Thymus (tissue), 11 donors: ENCODE results near the gene MAP2K6. TPM values are rescaled to one million over a fixed set of nuclear protein-coding genes. Genes with fewer than 3 reads are reported as not detected.

ENCODE experiments used
- DNase-seq, 9 donors: peaks; one replicate each; pipeline ENCODE4 v3.0.0-alpha.2; 2013; ENCODE audit warnings: low spot score in 9 of 9, low read depth in 6 of 9, missing footprints in 1 of 9
- H3K27ac ChIP-seq, 2 donors: one replicate each; pipeline ENCODE4 v1.5.1; 2013; ENCODE audit warnings: control low read depth in 1 of 2, low read depth in 1 of 2, low read length in 1 of 2, mild to moderate bottlenecking in 1 of 2, moderate library complexity in 1 of 2
- H3K27me3 ChIP-seq, 2 donors: one replicate each; pipeline ENCODE4 v1.5.1; 2013; ENCODE audit warnings: low read length in 1 of 2; ENCODE audit not compliant: control insufficient read depth in 2 of 2, insufficient read depth in 1 of 2
- H3K36me3 ChIP-seq, 2 donors: one replicate each; pipeline ENCODE4 v1.5.1; 2013; ENCODE audit warnings: low read length in 1 of 2, mild to moderate bottlenecking in 1 of 2, moderate library complexity in 1 of 2; ENCODE audit not compliant: control insufficient read depth in 2 of 2, insufficient read depth in 2 of 2
- H3K4me1 ChIP-seq, 2 donors: one replicate each; pipeline ENCODE4 v1.5.1; 2013; ENCODE audit warnings: low read length in 2 of 2; ENCODE audit not compliant: control insufficient read depth in 2 of 2, insufficient read depth in 2 of 2
- H3K4me3 ChIP-seq, 2 donors: one replicate each; pipeline ENCODE4 v1.5.1; 2013; ENCODE audit warnings: low read length in 2 of 2, control low read depth in 1 of 2, mild to moderate bottlenecking in 1 of 2
- H3K9me3 ChIP-seq, 2 donors: one replicate each; pipeline ENCODE4 v1.5.1; 2013; ENCODE audit warnings: low read length in 1 of 2, mild to moderate bottlenecking in 1 of 2; ENCODE audit not compliant: control insufficient read depth in 2 of 2, insufficient read depth in 1 of 2
- WGBS: extraction: QIAGEN DNeasy Blood & Tissue Kit; methylation state at CpG from one replicate; pipeline ENCODE4 v1.1.7; 2013; 5-methylcytosine and 5-hydroxymethylcytosine counted together
- polyA plus RNA-seq: library from polyadenylated mRNA; stranded (reverse); fragments of 200-250 nt; gene quantifications from one replicate; pipeline ENCODE4 v1.2.3, GENCODE V29; 2013
- total RNA-seq: library from RNA; stranded (reverse); fragments of 120-200 nt; gene quantifications from one replicate; pipeline ENCODE4 v1.2.4, GENCODE V29; 2013
- donor health status: healthy.

MAP2K6 gene
- total and polyA plus RNA-seq, 2 donors = 11.2 to 18.5 TPM

DNA sequence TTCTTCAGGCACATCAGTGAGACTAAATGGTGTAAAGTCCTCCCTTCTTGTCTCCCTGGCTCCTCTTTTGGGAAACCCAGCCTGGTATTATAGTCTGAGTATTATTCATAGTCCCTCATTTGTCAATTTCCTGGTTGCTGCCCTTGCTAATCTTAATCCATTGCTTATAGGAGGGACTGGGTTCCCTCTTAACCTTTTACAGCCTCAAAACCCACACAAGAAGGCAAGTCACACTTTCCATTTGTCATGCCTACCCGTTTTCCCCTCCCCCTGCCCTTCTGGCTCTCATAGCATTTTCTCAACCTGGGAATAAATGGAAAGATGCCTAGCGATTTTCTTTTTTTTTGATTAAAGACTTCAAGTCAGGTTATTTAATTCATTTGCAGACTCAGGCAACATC lies 124.8 kb downstream of the MAP2K6 start:
- Histone ChIP-seq H3K36me3 (peaks cover 3 to 12% of the 10 kb centered on the region in 2 donors), H3K27ac (no peak overlapping the region), H3K27me3 (no peaks in the 10 kb centered on the region)

GRCh38 chr17:69539781-69540319 lies 125.4 kb downstream of the MAP2K6 start:
- Histone ChIP-seq H3K4me3 (no peak overlapping the region), H3K27ac (no peak overlapping the region), H3K9me3 (no peaks in the 10 kb centered on the region), H3K27me3 (no peaks in the 10 kb centered on the region), H3K36me3 (peaks cover 3 to 12% of the 10 kb centered on the region in 2 donors), H3K4me1 (no peaks in the 10 kb centered on the region)
- no peak for DNase-seq
- 98% methylated on average over 4 of the region's 4 CpGs for WGBS

More for the DNA sequence above, 124.8 kb downstream of the MAP2K6 start:
- 93% methylated on average over 2 of the region's 2 CpGs for WGBS
- DNase-seq = no peak
- H3K4me1 ChIP-seq = no peaks in the 10 kb centered on the region
- H3K9me3 ChIP-seq = no peaks in the 10 kb centered on the region
- no peak overlapping the region for H3K4me3 ChIP-seq

DNA sequence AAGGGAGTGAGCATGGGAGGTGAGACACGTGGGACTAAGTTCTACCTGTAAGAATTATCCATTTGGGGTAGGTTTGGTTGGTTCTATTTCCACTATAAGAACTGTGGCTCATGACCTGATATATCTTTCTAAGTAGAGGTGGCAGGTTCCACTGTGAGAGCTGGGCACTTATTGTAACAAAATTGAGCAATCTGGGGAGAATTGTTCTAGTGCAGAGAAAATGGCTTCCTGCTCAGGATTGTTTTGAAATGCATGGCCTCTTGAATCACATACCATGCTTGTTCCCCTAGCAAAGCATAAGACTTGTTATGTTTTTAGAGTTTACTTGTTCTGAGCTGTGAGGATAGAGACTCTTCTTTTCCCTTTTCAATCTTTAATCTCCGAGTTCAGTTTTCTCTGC lies 125.9 kb downstream of the MAP2K6 start:
- Histone ChIP-seq H3K27me3 (no peaks in the 10 kb centered on the region), H3K36me3 (peaks cover 3 to 12% of the 10 kb centered on the region in 2 donors)

GRCh38 chr17:69547230-69547629 lies 132.7 kb downstream of the MAP2K6 start:
- 98% methylated on average over 3 of the region's 3 CpGs for WGBS

More for the DNA sequence above, 125.9 kb downstream of the MAP2K6 start:
- no peaks in the 10 kb centered on the region for H3K4me1 ChIP-seq
- H3K4me3 ChIP-seq = no peak overlapping the region
- H3K9me3 ChIP-seq = no peaks in the 10 kb centered on the region
- no peak overlapping the region for H3K27ac ChIP-seq
- DNase-seq = no peak
- 95% methylated on average over 2 of the region's 2 CpGs for WGBS

GRCh38 chr17:69547947-69548346 lies 133.4 kb downstream of the MAP2K6 start:
- WGBS = 97% methylated on average over 3 of the region's 3 CpGs
- Histone ChIP-seq H3K9me3 (no peaks in the 10 kb centered on the region), H3K4me3 (no peak overlapping the region), H3K27me3 (no peaks in the 10 kb centered on the region), H3K27ac (no peak overlapping the region), H3K4me1 (no peaks in the 10 kb centered on the region), H3K36me3 (no peaks in the 10 kb centered on the region)
- DNase-seq = no peak

More at GRCh38 chr17:69547230-69547629, 132.7 kb downstream of the MAP2K6 start:
- DNase-seq = no peak
- Histone ChIP-seq H3K27me3 (no peaks in the 10 kb centered on the region), H3K9me3 (no peaks in the 10 kb centered on the region), H3K36me3 (no peaks in the 10 kb centered on the region), H3K4me1 (no peaks in the 10 kb centered on the region), H3K27ac (no peak overlapping the region), H3K4me3 (no peak overlapping the region)

- WGBS = 97% methylated on average over 1 of the region's 1 CpG
- Histone ChIP-seq H3K4me3 (no peak overlapping the region), H3K9me3 (no peaks in the 10 kb centered on the region), H3K27ac (no peak overlapping the region), H3K27me3 (no peaks in the 10 kb centered on the region), H3K36me3 (peaks cover 0 to 2% of the 10 kb centered on the region in 2 donors), H3K4me1 (no peaks in the 10 kb centered on the region)
- DNase-seq = no peak
Measured at GRCh38 chr17:69551212-69552010, 136.9 kb downstream of the MAP2K6 start.

DNA sequence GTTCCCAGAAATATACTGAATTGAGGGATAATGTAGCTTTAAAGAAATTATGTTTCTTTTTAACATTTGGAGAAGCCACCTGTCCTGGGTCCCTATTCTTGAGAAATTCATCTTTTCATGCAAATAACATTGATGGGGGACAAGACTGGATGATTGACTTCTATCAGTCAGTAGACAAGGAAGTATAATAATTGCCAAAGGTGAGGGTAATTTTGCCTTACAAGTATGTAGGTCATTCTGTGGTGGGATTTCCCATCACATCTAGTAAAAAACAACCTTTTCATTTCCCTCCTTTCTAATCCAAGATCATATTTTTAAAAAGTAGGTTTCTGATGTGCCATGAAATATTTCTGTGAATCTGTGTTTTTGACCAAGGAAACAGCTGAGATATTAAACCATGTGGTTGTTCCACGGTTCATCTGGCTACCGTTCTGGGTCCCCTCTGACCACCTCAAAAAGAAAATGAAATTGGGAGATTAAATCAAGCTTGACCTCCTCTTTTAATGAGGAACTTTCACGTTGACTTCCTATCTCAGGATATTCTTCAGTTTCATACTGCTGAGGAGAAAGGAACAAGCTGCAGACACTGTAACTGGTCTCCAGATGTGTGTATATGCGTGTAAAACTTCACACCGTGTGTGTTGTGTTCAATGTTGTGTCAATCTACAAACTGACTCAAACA lies 138.6 kb downstream of the MAP2K6 start:
- no peak overlapping the region for H3K4me3 ChIP-seq
- H3K4me1 ChIP-seq = no peaks in the 10 kb centered on the region
- WGBS = 97% methylated on average over 5 of the region's 5 CpGs
- no peaks in the 10 kb centered on the region for H3K9me3 ChIP-seq
- no peak for DNase-seq
- no peak overlapping the region for H3K27ac ChIP-seq
- H3K36me3 ChIP-seq = peaks cover 0 to 2% of the 10 kb centered on the region in 2 donors
- no peaks in the 10 kb centered on the region for H3K27me3 ChIP-seq

DNA sequence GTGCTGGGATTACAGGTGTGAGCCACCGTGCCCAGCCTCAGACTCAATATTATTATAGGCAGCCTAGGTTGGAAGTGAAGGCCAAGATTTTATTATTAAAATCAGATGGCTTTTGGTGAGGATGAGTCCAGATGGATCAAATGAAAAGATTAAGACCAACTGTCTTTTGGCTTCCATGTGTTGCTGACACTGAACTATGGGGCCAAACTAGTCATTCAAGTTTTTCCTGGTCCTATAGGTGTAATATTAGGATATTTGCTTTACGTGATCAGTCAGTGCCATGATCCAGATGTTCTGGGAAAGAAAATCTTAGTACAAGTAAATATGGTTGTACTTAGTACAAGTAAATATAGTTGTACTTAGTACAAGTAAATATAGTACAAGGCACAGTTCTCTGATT lies 140.6 kb downstream of the MAP2K6 start:
- Histone ChIP-seq H3K36me3 (peaks cover 0 to 2% of the 10 kb centered on the region in 2 donors), H3K27me3 (no peaks in the 10 kb centered on the region), H3K27ac (no peak overlapping the region), H3K4me3 (no peak overlapping the region), H3K4me1 (no peaks in the 10 kb centered on the region), H3K9me3 (no peaks in the 10 kb centered on the region)
- 77% methylated on average over 2 of the region's 2 CpGs for WGBS
- no peak for DNase-seq

DNA sequence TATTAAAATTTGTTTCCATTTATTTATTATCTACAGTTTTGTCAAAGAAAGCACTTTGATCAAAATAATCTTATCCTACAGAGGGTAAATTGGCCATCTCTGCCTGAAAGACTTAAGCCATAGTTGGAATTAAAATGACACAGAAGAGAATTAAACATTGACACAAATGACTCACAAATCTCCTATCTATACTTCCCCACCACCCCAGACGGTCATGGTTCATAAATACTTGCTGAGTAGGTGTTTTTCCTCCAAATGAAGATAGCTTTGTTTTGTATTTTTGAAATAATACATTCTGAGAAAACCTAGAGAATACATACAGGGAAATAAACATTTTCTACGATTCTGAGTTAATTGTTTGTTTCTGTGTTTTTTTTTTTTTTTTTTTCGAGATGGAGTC lies 142.8 kb downstream of the MAP2K6 start:
- no peak for DNase-seq
- WGBS = 95% methylated on average over 3 of the region's 3 CpGs
- no peaks in the 10 kb centered on the region for H3K27me3 ChIP-seq
- no peak overlapping the region for H3K4me3 ChIP-seq
- no peak overlapping the region for H3K27ac ChIP-seq
- no peaks in the 10 kb centered on the region for H3K9me3 ChIP-seq
- H3K4me1 ChIP-seq = no peaks in the 10 kb centered on the region
- peaks cover 0 to 2% of the 10 kb centered on the region in 2 donors for H3K36me3 ChIP-seq
